ENCODE results near the gene BRAF. TPM values are rescaled to one million over a fixed set of nuclear protein-coding genes. Genes with fewer than 3 reads are reported as not detected.
"Not testable (repeated sequence)": the region's sequence is repeated elsewhere in the genome, so short reads cannot be mapped to it uniquely, and the experiment has no call there.

Gene BRAF
- total RNA-seq, 2 donors from 2014 or later: 35.7 to 42.2 TPM

GRCh38 chr7:140678816-140679130 is 246.0 kb downstream of the BRAF start:
- Mint-ChIP-seq H3K9me3 (no peaks in the 10 kb centered on the region), H3K4me3 (no peak overlapping the region), H3K4me1 (ENCODE audit: low read depth in 2 of 2) (peaks cover 21% of the 10 kb centered on the region in 2 donors), H3K27me3 (no peaks in the 10 kb centered on the region), H3K27ac (no peak overlapping the region), H3K36me3 (no peaks in the 10 kb centered on the region)
- DNase-seq (ENCODE audit: low spot score): peak; percentile 48
- ATAC-seq: no peak

GRCh38 chr7:140678081-140678815 is 246.5 kb downstream of the BRAF start:
- Mint-ChIP-seq H3K4me1 (ENCODE audit: low read depth in 2 of 2) (peaks cover 24% of the 10 kb centered on the region in 2 donors), H3K27ac (no peak overlapping the region), H3K4me3 (no peak overlapping the region), H3K27me3 (no peaks in the 10 kb centered on the region), H3K9me3 (no peaks in the 10 kb centered on the region), H3K36me3 (no peaks in the 10 kb centered on the region)
- no peak for ATAC-seq
- peak; percentile 50 for DNase-seq (ENCODE audit: low spot score)

- peak overlapping the region in 1 of 2 donors; percentile 30 for H3K27ac Mint-ChIP-seq
- no peak overlapping the region for H3K4me3 Mint-ChIP-seq
- no peaks in the 10 kb centered on the region for H3K36me3 Mint-ChIP-seq
- H3K4me1 Mint-ChIP-seq (ENCODE audit: low read depth in 2 of 2): peaks cover 24% of the 10 kb centered on the region in 2 donors
- ATAC-seq (no peak), DNase-seq (ENCODE audit: low spot score) (peak; percentile 41)
- H3K9me3 Mint-ChIP-seq: no peaks in the 10 kb centered on the region
- H3K27me3 Mint-ChIP-seq: no peaks in the 10 kb centered on the region
Observed at GRCh38 chr7:140677496-140677895, 247.2 kb downstream of the BRAF start.

GRCh38 chr7:140676956-140677355 is 247.8 kb downstream of the BRAF start:
- ATAC-seq, H3K27me3 Mint-ChIP-seq, H3K36me3 Mint-ChIP-seq, H3K9me3 Mint-ChIP-seq, H3K27ac Mint-ChIP-seq, H3K4me3 Mint-ChIP-seq: not testable (repeated sequence)
- H3K4me1 Mint-ChIP-seq (ENCODE audit: low read depth in 2 of 2): peaks cover 29% of the 10 kb centered on the region in 2 donors
- DNase-seq (ENCODE audit: low spot score): peak; percentile 16

- Mint-ChIP-seq H3K4me1 (ENCODE audit: low read depth in 2 of 2) (peaks cover 29% of the 10 kb centered on the region in 2 donors), H3K27ac (no peak overlapping the region), H3K9me3 (no peaks in the 10 kb centered on the region), H3K4me3 (no peak overlapping the region), H3K36me3 (no peaks in the 10 kb centered on the region), H3K27me3 (no peaks in the 10 kb centered on the region)
- peak; percentile 8 for DNase-seq (ENCODE audit: low spot score)
- ATAC-seq: no peak
Observed at GRCh38 chr7:140676306-140676705, 248.4 kb downstream of the BRAF start.

- H3K27ac Mint-ChIP-seq: no peak overlapping the region
- H3K36me3 Mint-ChIP-seq: no peaks in the 10 kb centered on the region
- no peak for ATAC-seq
- H3K4me3 Mint-ChIP-seq: no peak overlapping the region
- H3K4me1 Mint-ChIP-seq (ENCODE audit: low read depth in 2 of 2): peaks cover 29% of the 10 kb centered on the region in 2 donors
- DNase-seq (ENCODE audit: low spot score): peak; percentile 5
- no peaks in the 10 kb centered on the region for H3K9me3 Mint-ChIP-seq
- H3K27me3 Mint-ChIP-seq: no peaks in the 10 kb centered on the region
Observed at GRCh38 chr7:140675726-140676125, 249.0 kb downstream of the BRAF start.

GRCh38 chr7:140674899-140675701 is 249.6 kb downstream of the BRAF start:
- Mint-ChIP-seq H3K9me3 (no peaks in the 10 kb centered on the region), H3K27me3 (no peaks in the 10 kb centered on the region)

GRCh38 chr7:140674356-140674800 is 250.4 kb downstream of the BRAF start:
- no peak for ATAC-seq
- peaks cover 29% of the 10 kb centered on the region in 2 donors for H3K4me1 Mint-ChIP-seq (ENCODE audit: low read depth in 2 of 2)
- H3K4me3 Mint-ChIP-seq: peak overlapping the region; percentile 89
- H3K27me3 Mint-ChIP-seq: no peaks in the 10 kb centered on the region
- peak overlapping the region in 1 of 2 donors; percentile 43 for H3K27ac Mint-ChIP-seq
- no peak for DNase-seq (ENCODE audit: low spot score)
- H3K9me3 Mint-ChIP-seq: no peaks in the 10 kb centered on the region
- H3K36me3 Mint-ChIP-seq: no peaks in the 10 kb centered on the region

More at GRCh38 chr7:140674899-140675701, 249.6 kb downstream of the BRAF start:
- no peak for DNase-seq (ENCODE audit: low spot score)
- Mint-ChIP-seq H3K27ac (peak overlapping the region in 1 of 2 donors; percentile 43), H3K36me3 (no peaks in the 10 kb centered on the region), H3K4me3 (peak overlapping the region; percentile 89), H3K4me1 (ENCODE audit: low read depth in 2 of 2) (peaks cover 29% of the 10 kb centered on the region in 2 donors)
- no peak for ATAC-seq

- Mint-ChIP-seq H3K27me3 (no peaks in the 10 kb centered on the region), H3K9me3 (no peaks in the 10 kb centered on the region), H3K4me1 (ENCODE audit: low read depth in 2 of 2) (peaks cover 29% of the 10 kb centered on the region in 2 donors), H3K36me3 (no peaks in the 10 kb centered on the region), H3K4me3 (peak overlapping the region; percentile 89), H3K27ac (peak overlapping the region in 1 of 2 donors; percentile 70)
- DNase-seq (ENCODE audit: low spot score) (no peak), ATAC-seq (no peak)
Observed at GRCh38 chr7:140673774-140674155, 251.0 kb downstream of the BRAF start.

- Mint-ChIP-seq H3K27ac (peak overlapping the region in 1 of 2 donors; percentile 70), H3K4me3 (peak overlapping the region; percentile 89), H3K9me3 (no peaks in the 10 kb centered on the region), H3K4me1 (ENCODE audit: low read depth in 2 of 2) (peaks cover 27 to 29% of the 10 kb centered on the region in 2 donors), H3K36me3 (no peaks in the 10 kb centered on the region), H3K27me3 (no peaks in the 10 kb centered on the region)
- ATAC-seq (peak; percentile 55 to 86), DNase-seq (ENCODE audit: low spot score) (peak; percentile 72)
Observed at GRCh38 chr7:140673063-140673773, 251.5 kb downstream of the BRAF start.

- Mint-ChIP-seq H3K9me3 (no peaks in the 10 kb centered on the region), H3K27ac (peak within 1 kb of the TSS; percentile 60 to 70), H3K36me3 (no peaks in the 10 kb centered on the region), H3K27me3 (no peaks in the 10 kb centered on the region), H3K4me3 (peak within 1 kb of the TSS; percentile 89), H3K4me1 (ENCODE audit: low read depth in 2 of 2) (peaks cover 20 to 24% of the 10 kb centered on the region in 2 donors)
- ATAC-seq: peak; percentile 88 to 92
- peak; percentile 65 for DNase-seq (ENCODE audit: low spot score)
Observed at GRCh38 chr7:140672382-140673062, 252.2 kb downstream of the BRAF start, which contains the start of gene ADCK2. Gene ADCK2 (plus strand): TSS chr7:140672945. CDS start chr7:140673331, 386 bp downstream.

- H3K4me1 Mint-ChIP-seq (ENCODE audit: low read depth in 2 of 2): peaks cover 20 to 23% of the 10 kb centered on the region in 2 donors
- no peaks in the 10 kb centered on the region for H3K36me3 Mint-ChIP-seq
- H3K4me3 Mint-ChIP-seq: peak overlapping the region; percentile 70
- no peak for ATAC-seq
- peak overlapping the region; percentile 41 to 60 for H3K27ac Mint-ChIP-seq
- DNase-seq (ENCODE audit: low spot score): peak; percentile 28
- no peaks in the 10 kb centered on the region for H3K9me3 Mint-ChIP-seq
- no peaks in the 10 kb centered on the region for H3K27me3 Mint-ChIP-seq
Observed at GRCh38 chr7:140671966-140672365, 252.8 kb downstream of the BRAF start.

GRCh38 chr7:140670343-140670935 is 254.3 kb downstream of the BRAF start:
- H3K27me3 Mint-ChIP-seq: peaks cover 0 to 2% of the 10 kb centered on the region in 2 donors

More at GRCh38 chr7:140670343-140670935, 254.3 kb downstream of the BRAF start:
- no peaks in the 10 kb centered on the region for H3K36me3 Mint-ChIP-seq
- H3K27ac Mint-ChIP-seq: no peak overlapping the region
- no peaks in the 10 kb centered on the region for H3K9me3 Mint-ChIP-seq
- H3K4me1 Mint-ChIP-seq (ENCODE audit: low read depth in 2 of 2): peaks cover 14 to 21% of the 10 kb centered on the region in 2 donors
- DNase-seq (ENCODE audit: low spot score): peak; percentile 46
- no peak overlapping the region for H3K4me3 Mint-ChIP-seq
- ATAC-seq: no peak
